GM19193 (cell line): ENCODE results near the gene PLEKHG2.

ENCODE experiments used
- POLR2A ChIP-seq: IDR thresholded peaks from 4 replicates; pipeline ENCODE4 v1.6.1; 2011; ENCODE audit not compliant: insufficient read depth, insufficient read length; ENCODE audit errors: extremely low read depth

The PLEKHG2 gene

DNA sequence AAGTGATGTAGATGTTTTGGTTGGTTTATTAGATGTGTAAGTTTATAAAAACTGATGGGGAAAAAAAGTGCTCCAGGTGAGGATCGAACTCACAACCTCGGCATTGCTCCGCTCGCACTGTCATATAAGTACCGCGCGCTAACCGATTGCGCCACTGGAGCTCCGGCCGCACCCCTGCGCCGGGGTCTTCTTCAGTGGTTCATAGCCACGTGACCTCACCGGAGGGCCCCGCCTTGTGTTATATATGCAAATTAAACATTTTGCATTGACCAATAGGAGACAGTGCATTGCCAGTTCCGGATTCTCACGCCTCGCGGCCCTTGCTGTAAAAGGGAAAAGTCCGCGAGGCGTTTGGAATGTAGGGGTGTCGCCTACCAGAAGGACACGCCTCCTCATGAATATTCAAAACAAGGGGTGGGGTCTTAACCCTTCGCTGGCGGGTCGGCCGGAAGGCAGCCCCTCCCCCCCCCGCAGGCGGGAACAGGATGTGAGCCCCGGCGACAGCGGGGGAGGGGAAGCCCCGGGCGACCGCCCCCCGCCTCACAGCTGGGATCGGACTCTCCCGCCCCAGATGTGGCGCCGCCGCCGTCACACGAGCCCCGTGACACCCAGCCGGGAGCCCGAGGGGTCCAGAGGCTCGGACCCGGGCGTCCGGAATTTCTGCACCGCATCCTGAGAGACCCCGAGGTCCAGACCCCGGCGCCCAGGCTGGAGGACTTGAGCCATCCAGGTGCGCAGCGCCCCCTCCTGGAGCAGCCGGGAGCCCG, at the start of gene PLEKHG2:
Gene PLEKHG2, plus strand, starts transcription at position 570 of the 767 bp plus-strand sequence. CDS start 1,418 bp downstream, outside the sequence.
- TF ChIP-seq POLR2A = peak; percentile 97

- no peak for TF ChIP-seq POLR2A
Observed at GRCh38 chr19:39362682-39363657, 49.5 kb upstream of the PLEKHG2 start.

GRCh38 chr19:39363901-39364457, 48.5 kb upstream of the PLEKHG2 start:
- TF ChIP-seq POLR2A = no peak

DNA sequence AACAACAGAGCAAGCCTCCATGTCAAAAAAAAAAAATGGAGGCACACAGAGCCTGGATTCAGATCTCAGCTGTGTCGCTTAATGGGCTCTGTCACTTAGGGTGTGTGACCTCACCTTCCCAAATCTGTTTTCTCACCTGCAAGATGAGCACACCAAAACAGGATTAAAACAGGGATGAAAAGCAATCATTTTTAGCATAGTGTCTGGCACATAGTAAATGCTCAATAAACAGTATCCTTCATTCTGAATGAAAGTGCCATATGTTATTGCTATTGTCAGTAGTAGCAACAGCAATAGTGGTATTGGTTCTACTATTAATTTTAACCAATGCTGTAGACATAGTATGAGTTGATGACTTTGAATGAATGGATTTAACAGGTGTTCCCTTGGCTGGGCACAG, 46.9 kb upstream of the PLEKHG2 start:
- no peak for TF ChIP-seq POLR2A

DNA sequence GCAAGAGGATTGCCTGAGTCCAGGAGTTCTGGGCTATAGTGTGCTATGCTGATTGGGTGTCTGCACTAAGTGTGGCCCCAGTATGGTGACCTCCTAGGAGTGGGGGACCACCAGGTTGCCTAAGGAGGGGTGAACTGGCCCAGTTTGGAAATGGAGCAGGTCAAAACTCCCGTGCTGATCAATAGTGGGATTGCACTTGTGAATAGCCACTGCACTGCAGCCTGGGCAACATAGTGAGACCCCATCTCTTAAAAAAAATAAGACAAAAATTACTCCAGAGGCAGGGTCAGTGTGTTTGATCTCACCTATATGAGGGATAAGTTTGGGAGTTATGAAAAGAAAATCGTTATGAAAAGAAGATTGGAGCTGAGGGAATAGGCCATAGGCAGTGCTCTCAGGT, 43.3 kb upstream of the PLEKHG2 start:
- no peak for TF ChIP-seq POLR2A

- no peak for TF ChIP-seq POLR2A
Observed at GRCh38 chr19:39370735-39371134, 41.7 kb upstream of the PLEKHG2 start.

- TF ChIP-seq POLR2A = no peak
Observed at GRCh38 chr19:39372047-39372802, 40.2 kb upstream of the PLEKHG2 start.

- no peak for TF ChIP-seq POLR2A
Observed at GRCh38 chr19:39372941-39373340, 39.5 kb upstream of the PLEKHG2 start.

DNA sequence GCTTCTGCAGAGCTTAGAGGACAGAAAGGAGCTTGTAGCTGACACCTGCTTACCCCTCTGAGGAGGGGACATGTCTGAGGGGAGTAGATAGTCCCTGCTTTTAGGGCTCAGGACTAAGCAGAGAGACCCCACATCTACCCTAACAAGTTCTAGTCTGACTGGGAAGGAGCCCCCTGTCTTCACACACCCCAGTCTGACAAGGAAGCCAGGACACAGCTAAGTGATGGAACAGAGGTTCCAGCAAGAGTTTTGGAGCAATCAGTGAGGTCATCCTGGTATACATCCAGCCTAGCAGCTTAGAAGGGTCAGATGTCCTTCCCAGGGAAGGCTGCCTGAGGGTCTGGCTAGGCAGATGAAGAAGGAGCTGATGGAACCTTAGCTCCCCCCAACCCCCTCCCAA, 36.5 kb upstream of the PLEKHG2 start:
- TF ChIP-seq POLR2A = no peak

DNA sequence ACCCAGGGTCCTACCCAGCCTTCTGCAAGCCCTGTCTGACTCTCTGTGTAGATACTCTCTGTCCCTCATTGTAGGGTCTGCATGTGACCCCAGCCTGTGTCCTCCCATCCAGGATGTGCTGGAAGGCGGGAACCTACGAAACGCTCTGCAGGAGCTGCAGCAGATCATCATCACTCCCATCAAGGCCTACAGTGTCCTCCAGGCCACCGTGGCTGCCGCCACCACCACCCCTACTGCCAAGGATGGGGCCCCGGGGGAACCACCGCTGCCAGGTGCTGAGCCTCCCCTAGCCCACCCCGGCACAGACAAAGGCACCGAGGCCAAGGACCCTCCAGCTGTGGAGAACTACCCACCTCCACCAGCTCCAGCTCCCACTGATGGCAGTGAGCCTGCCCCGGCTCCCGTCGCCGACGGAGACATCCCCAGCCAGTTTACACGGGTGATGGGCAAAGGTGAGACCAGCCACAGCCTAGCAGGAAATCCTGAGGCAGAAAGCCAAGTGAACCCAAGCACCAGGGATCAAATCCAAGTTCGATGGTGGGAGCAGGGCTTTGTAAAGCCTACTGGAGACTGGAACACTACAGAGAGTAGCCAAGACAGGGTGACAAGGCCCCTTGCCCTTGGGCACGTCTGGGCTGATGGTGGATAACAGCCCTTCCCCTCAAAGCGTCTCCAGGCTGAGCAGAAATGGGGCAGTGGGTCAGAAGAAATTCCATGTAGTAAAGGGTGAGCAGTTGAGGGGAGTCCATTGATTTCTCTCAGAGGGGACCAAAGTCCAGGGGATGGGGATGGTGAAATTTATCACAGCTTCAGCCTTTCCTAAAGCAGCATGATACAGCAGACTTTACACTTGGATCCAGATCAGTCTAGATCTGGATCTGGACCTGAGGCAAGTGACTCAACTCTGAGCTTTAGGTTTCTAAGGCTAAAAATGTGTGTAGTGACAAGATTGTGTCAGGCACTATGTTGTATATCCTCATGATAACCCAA, 34.8 kb upstream of the PLEKHG2 start:
- no peak for TF ChIP-seq POLR2A

- TF ChIP-seq POLR2A = no peak
Observed at GRCh38 chr19:39379865-39380396, 32.5 kb upstream of the PLEKHG2 start.

DNA sequence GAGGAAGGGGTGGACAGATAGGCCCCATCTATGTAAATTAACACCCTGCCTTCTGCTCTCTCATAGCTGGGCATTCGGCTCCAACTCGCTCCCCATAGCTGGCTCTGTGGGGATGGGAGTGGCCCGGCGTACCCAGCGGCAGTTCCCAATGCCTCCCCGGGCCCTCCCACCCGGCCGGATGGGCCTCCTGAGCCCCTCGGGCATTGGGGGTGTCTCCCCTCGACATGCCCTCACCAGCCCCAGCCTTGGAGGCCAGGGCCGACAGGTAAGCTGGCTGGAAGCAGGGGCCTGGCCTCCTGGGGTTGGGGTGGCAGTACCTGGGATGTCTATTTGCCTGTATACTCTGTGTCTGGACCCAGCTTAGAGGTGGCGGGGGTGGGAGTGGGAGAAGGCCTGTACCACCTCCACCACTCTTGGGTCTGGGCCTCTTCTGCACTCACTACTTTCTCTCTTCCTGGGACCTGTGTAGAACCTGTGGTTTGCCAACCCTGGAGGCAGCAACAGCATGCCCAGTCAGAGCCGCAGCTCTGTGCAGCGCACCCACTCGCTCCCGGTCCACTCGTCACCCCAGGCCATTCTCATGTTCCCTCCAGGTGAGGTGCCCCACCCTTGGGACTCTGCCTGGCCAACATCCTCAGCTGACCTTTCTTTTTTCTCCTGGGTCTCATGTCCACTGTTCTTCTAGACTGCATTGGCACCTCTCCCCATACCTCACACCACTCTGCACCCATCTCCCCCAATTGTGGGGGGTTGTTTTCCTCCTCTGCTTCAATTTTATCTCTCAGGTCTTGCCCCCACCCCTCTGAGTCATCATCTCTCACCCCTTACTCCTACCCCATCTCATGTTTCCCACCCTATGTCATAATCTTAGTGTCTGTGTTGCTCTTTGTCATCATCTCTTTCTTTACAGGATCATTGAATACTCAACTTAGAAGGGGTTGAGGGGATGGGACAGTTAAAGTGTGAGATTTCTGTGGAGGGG, 31.7 kb upstream of the PLEKHG2 start:
- TF ChIP-seq POLR2A = no peak
